IMR-90 (cell line): ENCODE data around the gene WNT2B. TPM values are rescaled to one million over a fixed set of nuclear protein-coding genes. Genes with fewer than 3 reads are reported as not detected.

Source experiments
- ATAC-seq: fragments of 200-7000 bp; cut with Tn5 transposase; 2 replicates; pipeline ENCODE4 v1.9.1; 2020; ENCODE audit warnings: low read depth, mild to moderate bottlenecking, moderate library complexity
- BruUV-seq: library from RNA; stranded (reverse); fragments of 400-500 nt; replicated peaks from 2 replicates; lab custom pipeline; 2021; lab: Mats Ljungman, UMichigan
- CTCF ChIA-PET: fragments of 300-600 bp; formaldehyde crosslinking; extraction: SDS; loops from one replicate; lab custom pipeline; 2021; ENCODE audit warnings: antibody characterized with exemption; lab: Yijun Ruan, JAX
- POLR2A ChIA-PET: fragments of 300-600 bp; sonication (Branson Sonifier 250); formaldehyde crosslinking; loops from one replicate; lab custom pipeline; 2022; ENCODE audit warnings: antibody characterized with exemption; ENCODE audit not compliant: unreplicated experiment; lab: Charles Lee
- DNase-seq: peaks from one replicate; pipeline ENCODE4 v3.0.0; 2013
- H2AFZ ChIP-seq: replicated peaks from 2 replicates; pipeline ENCODE3; 2013; ENCODE audit warnings: low read length, mild to moderate bottlenecking; ENCODE audit not compliant: poor library complexity
- H2AK5ac ChIP-seq: 2 replicates; pipeline ENCODE4 v1.6.1; 2013; ENCODE audit warnings: low read depth, low read length, inconsistent platforms
- H2AK9ac ChIP-seq: replicated peaks from 2 replicates; pipeline ENCODE3; 2013; ENCODE audit warnings: mild to moderate bottlenecking, low read depth, low read length, moderate library complexity; ENCODE audit not compliant: poor library complexity
- H2BK120ac ChIP-seq: 2 replicates; pipeline ENCODE4 v1.6.1; 2013; ENCODE audit warnings: low read depth, low read length, inconsistent platforms
- H2BK15ac ChIP-seq: 3 replicates; pipeline ENCODE4 v1.6.1; 2013; ENCODE audit warnings: low read depth, low read length, inconsistent platforms
- H2BK20ac ChIP-seq: 2 replicates; pipeline ENCODE4 v1.6.1; 2013; ENCODE audit warnings: low read depth, mild to moderate bottlenecking, inconsistent platforms, low read length, moderate library complexity
- H2BK5ac ChIP-seq: 2 replicates; pipeline ENCODE4 v1.6.1; 2013; ENCODE audit warnings: mild to moderate bottlenecking, low read depth, low read length, inconsistent platforms; ENCODE audit not compliant: poor library complexity, severe bottlenecking
- H3K14ac ChIP-seq: replicated peaks from 2 replicates; pipeline ENCODE4 v1.6.1; 2013; ENCODE audit warnings: low read depth, low read length, inconsistent platforms
- H3K18ac ChIP-seq: 2 replicates; pipeline ENCODE4 v1.6.1; 2013; ENCODE audit warnings: low read depth, low read length, control low read depth
- H3K23ac ChIP-seq: 2 replicates; pipeline ENCODE4 v1.6.1; 2013; ENCODE audit warnings: low read depth, low read length, inconsistent platforms
- H3K27ac ChIP-seq: 2 replicates; pipeline ENCODE4 v1.5.1; 2013; ENCODE audit warnings: mild to moderate bottlenecking, control low read depth, low read length; ENCODE audit not compliant: insufficient read depth
- H3K27me3 ChIP-seq: 2 replicates; pipeline ENCODE4 v1.6.1; 2013; ENCODE audit warnings: low read length; ENCODE audit not compliant: control insufficient read depth, insufficient read depth
- H3K36me3 ChIP-seq: 2 replicates; pipeline ENCODE4 v1.6.1; 2013; ENCODE audit warnings: low read length, mixed read lengths; ENCODE audit not compliant: control insufficient read depth, insufficient read depth
- H3K4ac ChIP-seq: 2 replicates; pipeline ENCODE4 v1.6.1; 2013; ENCODE audit warnings: low read depth, low read length, inconsistent platforms
- H3K4me1 ChIP-seq: 2 replicates; pipeline ENCODE4 v1.6.1; 2013; ENCODE audit warnings: low read length, mixed read lengths; ENCODE audit not compliant: control insufficient read depth, insufficient read depth
- H3K4me2 ChIP-seq: 2 replicates; pipeline ENCODE4 v1.6.1; 2013; ENCODE audit warnings: low read depth, mild to moderate bottlenecking, control low read depth, low read length, moderate library complexity
- H3K4me3 ChIP-seq: 2 replicates; pipeline ENCODE4 v1.5.1; 2013; ENCODE audit warnings: low read depth, mild to moderate bottlenecking, control low read depth, low read length, moderate library complexity; ENCODE audit not compliant: insufficient read depth
- H3K56ac ChIP-seq: 2 replicates; pipeline ENCODE4 v1.6.1; 2013; ENCODE audit warnings: low read length, inconsistent platforms; ENCODE audit not compliant: insufficient read depth; ENCODE audit errors: extremely low read depth
- H3K79me1 ChIP-seq, 2 experiments: 2 replicates each; pipeline ENCODE4 v1.6.1; 2013; ENCODE audit warnings: low read length in 2 of 2, inconsistent platforms in 1 of 2, low read depth in 1 of 2
- H3K9ac ChIP-seq: 2 replicates; pipeline ENCODE4 v1.6.1; 2013; ENCODE audit warnings: low read depth, low read length, control low read depth
- H3K9me1 ChIP-seq: 2 replicates; pipeline ENCODE4 v1.6.1; 2013; ENCODE audit warnings: low read length, inconsistent platforms; ENCODE audit not compliant: insufficient read depth
- H3K9me3 ChIP-seq: 2 replicates; pipeline ENCODE4 v1.6.1; 2013; ENCODE audit warnings: low read length; ENCODE audit not compliant: control insufficient read depth, insufficient read depth
- H4K20me1 ChIP-seq: 2 replicates; pipeline ENCODE4 v1.6.1; 2013; ENCODE audit warnings: low read length, inconsistent platforms; ENCODE audit not compliant: insufficient read depth
- H4K5ac ChIP-seq: 2 replicates; pipeline ENCODE4 v1.6.1; 2013; ENCODE audit warnings: mild to moderate bottlenecking, low read depth, low read length, control low read depth
- H4K8ac ChIP-seq, 2 experiments: 2 replicates each; pipeline ENCODE4 v1.6.1; 2013; ENCODE audit warnings: low read depth in 2 of 2, low read length in 2 of 2, control low read depth in 1 of 2, inconsistent platforms in 1 of 2
- H4K91ac ChIP-seq: 2 replicates; pipeline ENCODE4 v1.6.1; 2013; ENCODE audit warnings: low read depth, low read length, inconsistent platforms; ENCODE audit not compliant: insufficient read depth
- NFE2L2 ChIP-seq: fragments of 150-350 bp; IDR thresholded peaks from 2 replicates; pipeline ENCODE4 v1.6.1; 2016; ENCODE audit warnings: low read depth, mild to moderate bottlenecking, low read length
- WGBS, 2 experiments: methylation state at CpG; one replicate each; pipeline versions ENCODE4 v1.1.5 to v1.1.7; 2013; ENCODE audit warnings: missing lambda C conversion rate in 2 of 2; ENCODE audit not compliant: insufficient read length in 1 of 2; ENCODE audit errors: extremely low coverage in 2 of 2; 5-methylcytosine and 5-hydroxymethylcytosine counted together
- dilution Hi-C: fragments of 300-500 bp; cut with HindIII; formaldehyde crosslinking; loops from one replicate; pipeline ENCODE4 v1.14.3; 2018; ENCODE audit warnings: low sequenced_read_pairs; ENCODE audit not compliant: unreplicated experiment
- in situ Hi-C: fragments of 300-500 bp; cut with MboI; formaldehyde crosslinking; loops from 3 replicates; pipeline ENCODE4 v1.14.3; 2019; ENCODE audit warnings: low sequenced_read_pairs, inconsistent platforms, mixed read lengths
- intact Hi-C: fragments of 100-400 bp; cut with micrococcal nuclease; formaldehyde crosslinking; loops from 2 replicates; pipeline ENCODE4 v1.10.0; 2022
- polyA plus RNA-seq, 3 experiments: library from polyadenylated mRNA; depleted of rRNA; stranded (reverse); fragments of >200 nt; gene quantifications; 2 replicates each; pipeline ENCODE4 v1.2.3, GENCODE V29; 2012; ENCODE audit warnings: low replicate concordance in 1 of 3
- total RNA-seq: library from RNA; depleted of rRNA; stranded (reverse); fragments of >200 nt; gene quantifications from 2 replicates; pipeline ENCODE4 v1.2.3, GENCODE V29; 2012

Gene WNT2B
- total and polyA plus RNA-seq, 2 of the 4 experiments (the other 2 are of a cell fraction): 0.50 to 0.54 TPM

DNA sequence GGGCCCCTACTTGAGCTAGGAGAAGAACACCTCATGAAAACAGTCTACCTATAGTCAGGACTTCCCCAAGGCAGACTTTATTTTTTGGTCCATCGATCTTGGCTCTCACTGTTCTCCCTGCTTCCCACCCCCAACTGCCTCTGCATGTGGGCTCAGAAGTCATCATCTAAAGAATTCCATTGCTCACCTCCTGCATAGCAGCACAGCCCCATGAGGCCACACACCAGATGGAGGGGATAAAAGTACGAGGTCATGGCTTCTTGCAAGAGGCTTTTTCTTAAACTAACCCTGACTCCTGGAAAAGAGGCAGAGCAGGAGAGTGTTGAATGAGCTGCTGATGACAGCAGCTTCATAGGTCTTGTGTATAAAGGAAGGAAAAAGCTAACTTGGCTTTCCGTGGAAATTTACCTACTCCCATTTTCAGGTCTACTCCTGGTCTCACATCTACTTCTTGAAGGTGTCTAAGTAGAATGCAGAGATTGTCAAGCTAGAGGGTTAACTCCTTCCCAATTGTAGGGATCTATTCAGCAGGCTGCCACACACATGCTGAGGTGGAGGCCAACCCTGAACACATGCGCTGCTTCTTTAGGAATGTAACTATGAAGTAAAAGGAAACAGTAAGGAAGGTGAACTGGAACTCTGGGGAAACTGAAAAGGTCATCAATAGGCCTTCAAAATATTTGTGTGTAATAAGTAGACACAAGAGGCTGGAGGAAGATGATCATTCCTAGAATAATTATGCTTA is 18.7 kb downstream of the WNT2B start:
- Histone ChIP-seq H3K56ac (peak overlapping the region; percentile 11; the same call in 1 of the 2 replicates), H3K4me2 (peak overlapping the region; percentile 51), H3K4me1 (peaks cover 36% of the 10 kb centered on the region), H3K9ac (no peak overlapping the region), H3K36me3 (peaks cover 12% of the 10 kb centered on the region), H3K27me3 (no peaks in the 10 kb centered on the region), H3K4ac (peak overlapping the region; percentile 78), H2BK15ac (peak overlapping the region; percentile 63; the same call in 2 of the 3 replicates), H4K5ac (peak overlapping the region; percentile 85), H3K79me1 (peaks cover 0 to 3% of the 10 kb centered on the region in 2 experiments; a peak in 1 of 4 replicates), H2AK5ac (peak overlapping the region; percentile 59), H4K20me1 (no peaks in the 10 kb centered on the region), H2AFZ (no peak overlapping the region), H3K9me3 (no peaks in the 10 kb centered on the region), H4K91ac (peak overlapping the region; percentile 76), H3K14ac (peak overlapping the region; percentile 49), H2BK5ac (peak overlapping the region; percentile 81), H3K23ac (peak overlapping the region; percentile 25; the same call in 1 of the 2 replicates), H3K18ac (peak overlapping the region; percentile 84), H2AK9ac (peak overlapping the region; percentile 30), H3K4me3 (no peak overlapping the region), H4K8ac (peak overlapping the region; percentile 17 to 36; a peak in 3 of 4 replicates), H2BK120ac (peak overlapping the region; percentile 71), H2BK20ac (peak overlapping the region; percentile 85), H3K9me1 (peaks cover 16% of the 10 kb centered on the region), H3K27ac (peak overlapping the region; percentile 79)
- CTCF ChIA-PET: interaction anchor here (1.5 kb wide), 1 partner anchor 26 kb away, joined by 4 read pairs; no protein-coding TSS in a partner anchor
- WGBS, 2 experiments: no CpG with 5 or more reads among the region's 4 CpGs
- in situ Hi-C loops (no loop called here), dilution Hi-C loops (no loop called here), intact Hi-C loops (no loop called here)
- peak; percentile 33 for ATAC-seq
- POLR2A ChIA-PET: no interaction called here
- peak; percentile 61 for DNase-seq
- TF ChIP-seq NFE2L2: no peak
- BruUV-seq: no TSS peak
